Hepatocyte (in vitro differentiated cells): ENCODE results near the gene SOD2. TPM values are rescaled to one million over a fixed set of nuclear protein-coding genes. Genes with fewer than 3 reads are reported as not detected.

Experiments used
- DNase-seq: peaks from one replicate; pipeline ENCODE4 v3.0.0-alpha.2; 2016; ENCODE audit warnings: low spot score
- H2AFZ ChIP-seq: fragments of 200-600 bp; sonication (generic); 2 replicates; pipeline ENCODE4 v1.6.0; 2016; ENCODE audit warnings: antibody characterized with exemption, mild to moderate bottlenecking
- H3K27ac ChIP-seq: fragments of 200-600 bp; sonication (generic); 2 replicates; pipeline ENCODE4 v1.5.1; 2016; ENCODE audit warnings: mild to moderate bottlenecking
- H3K27me3 ChIP-seq: fragments of 200-600 bp; sonication (generic); 2 replicates; pipeline ENCODE4 v1.6.1; 2016
- H3K36me3 ChIP-seq: fragments of 200-600 bp; sonication (generic); replicated peaks from 2 replicates; pipeline ENCODE4 v1.5.1; 2016; ENCODE audit warnings: low read depth; ENCODE audit not compliant: insufficient read depth
- H3K4me1 ChIP-seq: fragments of 200-600 bp; sonication (generic); 2 replicates; pipeline ENCODE4 v1.5.1; 2016; ENCODE audit warnings: mild to moderate bottlenecking, moderate library complexity; ENCODE audit not compliant: insufficient read depth
- H3K4me2 ChIP-seq: fragments of 200-600 bp; sonication (generic); 2 replicates; pipeline ENCODE4 v1.6.0; 2016
- H3K4me3 ChIP-seq: fragments of 200-600 bp; sonication (generic); 2 replicates; pipeline ENCODE4 v1.5.1; 2016; ENCODE audit warnings: mild to moderate bottlenecking
- H3K79me2 ChIP-seq: fragments of 200-600 bp; sonication (generic); 2 replicates; pipeline ENCODE4 v1.6.0; 2017; ENCODE audit warnings: mild to moderate bottlenecking
- H3K9me2 ChIP-seq: fragments of 200-600 bp; sonication (generic); replicated peaks from 2 replicates; pipeline ENCODE4 v1.6.0; 2017; ENCODE audit warnings: mild to moderate bottlenecking; ENCODE audit not compliant: insufficient read depth
- H3K9me3 ChIP-seq: fragments of 200-600 bp; sonication (generic); 2 replicates; pipeline ENCODE4 v1.5.1; 2016; ENCODE audit warnings: low read depth, mild to moderate bottlenecking
- H4K20me1 ChIP-seq: fragments of 200-600 bp; sonication (generic); 2 replicates; pipeline ENCODE4 v1.6.0; 2016; ENCODE audit warnings: mild to moderate bottlenecking; ENCODE audit not compliant: insufficient read depth, poor library complexity, severe bottlenecking
- CTCF ChIP-seq: fragments of 200-600 bp; sonication (generic); IDR thresholded peaks from 2 replicates; pipeline ENCODE4 v1.5.1; 2016; ENCODE audit warnings: antibody characterized with exemption, mild to moderate bottlenecking; ENCODE audit not compliant: poor library complexity
- EZH2 ChIP-seq: fragments of 200-600 bp; sonication (generic); IDR thresholded peaks from 2 replicates; pipeline ENCODE4 v1.6.1; 2016; ENCODE audit warnings: antibody characterized with exemption, mild to moderate bottlenecking, borderline replicate concordance
- EZH2phosphoT487 ChIP-seq: fragments of 200-600 bp; sonication (generic); IDR thresholded peaks from one replicate; pipeline ENCODE4 v1.6.1; 2018; ENCODE audit warnings: antibody characterized with exemption, mild to moderate bottlenecking, low read depth, moderate library complexity; ENCODE audit not compliant: unreplicated experiment, severe bottlenecking
- WGBS: methylation state at CpG from one replicate; pipeline ENCODE4 v1.1.6; 2016; ENCODE audit warnings: low lambda C conversion rate; ENCODE audit errors: missing lambda C conversion rate; 5-methylcytosine and 5-hydroxymethylcytosine counted together
- polyA plus RNA-seq: library from polyadenylated mRNA; unstranded; fragments of >200 nt; fragmentation: Nextera tagmentation; extraction: Ambion mirVana; gene quantifications from 2 replicates; pipeline ENCODE4 v1.2.1, GENCODE V29; 2016
- total RNA-seq: library from RNA; depleted of rRNA; stranded (reverse); fragments of >200 nt; gene quantifications from 2 replicates; pipeline ENCODE4 v1.2.3, GENCODE V29; 2014

The SOD2 gene
- total and polyA plus RNA-seq, 2 experiments from 2014 or later, result 138 to 264 TPM

- Histone ChIP-seq H3K4me1 (no peaks in the 10 kb centered on the region), H3K9me3 (no peaks in the 10 kb centered on the region), H3K27me3 (no peaks in the 10 kb centered on the region), H3K79me2 (no peaks in the 10 kb centered on the region), H3K27ac (no peak overlapping the region), H4K20me1 (no peaks in the 10 kb centered on the region), H3K36me3 (no peaks in the 10 kb centered on the region), H2AFZ (no peak overlapping the region), H3K4me2 (no peak overlapping the region), H3K9me2 (no peaks in the 10 kb centered on the region), H3K4me3 (no peak overlapping the region)
- WGBS, result 0% methylated on average over 2 of the region's 2 CpGs
- DNase-seq, result peak; percentile 80
- TF ChIP-seq EZH2phosphoT487 (no peak), CTCF (peak; percentile 79), EZH2 (no peak)
Observed at GRCh38 chr6:159654483-159655098, 38.5 kb downstream of the SOD2 start.

GRCh38 chr6:159650314-159650713 is 42.7 kb downstream of the SOD2 start:
- no peaks in the 10 kb centered on the region for H3K27me3 ChIP-seq
- DNase-seq, result no peak
- no peaks in the 10 kb centered on the region for H3K9me3 ChIP-seq
- no peak overlapping the region for H2AFZ ChIP-seq
- H3K9me2 ChIP-seq, result no peaks in the 10 kb centered on the region
- H3K79me2 ChIP-seq, result no peaks in the 10 kb centered on the region
- H3K4me3 ChIP-seq, result no peak overlapping the region
- H4K20me1 ChIP-seq, result no peaks in the 10 kb centered on the region
- H3K27ac ChIP-seq, result no peak overlapping the region
- no peaks in the 10 kb centered on the region for H3K36me3 ChIP-seq
- H3K4me2 ChIP-seq, result no peak overlapping the region
- TF ChIP-seq EZH2 (no peak), CTCF (no peak), EZH2phosphoT487 (no peak)
- H3K4me1 ChIP-seq, result no peaks in the 10 kb centered on the region
- WGBS, result 92% methylated on average over 8 of the region's 8 CpGs

- Histone ChIP-seq H3K36me3 (no peaks in the 10 kb centered on the region), H3K4me3 (no peak overlapping the region), H2AFZ (no peak overlapping the region), H3K9me2 (no peaks in the 10 kb centered on the region), H3K79me2 (no peaks in the 10 kb centered on the region), H3K27ac (no peak overlapping the region), H4K20me1 (no peaks in the 10 kb centered on the region), H3K9me3 (no peaks in the 10 kb centered on the region), H3K27me3 (no peaks in the 10 kb centered on the region), H3K4me2 (no peak overlapping the region), H3K4me1 (no peaks in the 10 kb centered on the region)
- TF ChIP-seq CTCF (no peak), EZH2 (no peak), EZH2phosphoT487 (no peak)
- no peak for DNase-seq
- 93% methylated on average over 7 of the region's 7 CpGs for WGBS
Observed at GRCh38 chr6:159649441-159649840, 43.6 kb downstream of the SOD2 start.
